ENCODE measurements around the gene MAPKAP1. TPM values are rescaled to one million over a fixed set of nuclear protein-coding genes. Genes with fewer than 3 reads are reported as not detected.

MAPKAP1 gene
- total and polyA plus RNA-seq, 9 of the 15 experiments (the other 6 are each of a cell fraction or from before 2014, with no cell fraction given) = 2.6 to 82.1 (median 61.1) TPM

GRCh38 chr9:125425901-125426515 lies 281.0 kb downstream of the MAPKAP1 start (continued):
- TF ChIP-seq BRF1 (IDR thresholded peaks at IDR 0.05; ENCODE audit: borderline replicate concordance, extremely low read depth, insufficient read length) (no peak), ZNF175 (CRISPR knock-in tag; IDR thresholded peaks at IDR 0.05; ENCODE audit: low read depth) (peak; percentile 62; the same call in 1 of the 2 replicates), ZNF318 (IDR thresholded peaks at IDR 0.05; ENCODE audit: borderline replicate concordance in 1 of 2, low read depth in 1 of 2) (no peak), ZNF766 (CRISPR knock-in tag; conservative IDR thresholded peaks at IDR 0.05) (0 out of 2 replicates have a peak, but pooled peaks have one; percentile 46), RFX7 (CRISPR knock-in tag; IDR thresholded peaks at IDR 0.05) (no peak), ZNF584 (CRISPR knock-in tag; IDR thresholded peaks at IDR 0.05; ENCODE audit: low read depth) (0 out of 2 replicates have a peak, but pooled peaks have one; percentile 42), MEF2D (tag; conservative IDR thresholded peaks at IDR 0.05; ENCODE audit: low read depth) (peak; percentile 69; the same call in 1 of the 2 replicates), EGR1 (conservative IDR thresholded peaks at IDR 0.05) (no peak), NFYB (IDR thresholded peaks at IDR 0.05; ENCODE audit: extremely low read depth, insufficient read length) (no peak)
- TF ChIP-seq, protein P1, sequence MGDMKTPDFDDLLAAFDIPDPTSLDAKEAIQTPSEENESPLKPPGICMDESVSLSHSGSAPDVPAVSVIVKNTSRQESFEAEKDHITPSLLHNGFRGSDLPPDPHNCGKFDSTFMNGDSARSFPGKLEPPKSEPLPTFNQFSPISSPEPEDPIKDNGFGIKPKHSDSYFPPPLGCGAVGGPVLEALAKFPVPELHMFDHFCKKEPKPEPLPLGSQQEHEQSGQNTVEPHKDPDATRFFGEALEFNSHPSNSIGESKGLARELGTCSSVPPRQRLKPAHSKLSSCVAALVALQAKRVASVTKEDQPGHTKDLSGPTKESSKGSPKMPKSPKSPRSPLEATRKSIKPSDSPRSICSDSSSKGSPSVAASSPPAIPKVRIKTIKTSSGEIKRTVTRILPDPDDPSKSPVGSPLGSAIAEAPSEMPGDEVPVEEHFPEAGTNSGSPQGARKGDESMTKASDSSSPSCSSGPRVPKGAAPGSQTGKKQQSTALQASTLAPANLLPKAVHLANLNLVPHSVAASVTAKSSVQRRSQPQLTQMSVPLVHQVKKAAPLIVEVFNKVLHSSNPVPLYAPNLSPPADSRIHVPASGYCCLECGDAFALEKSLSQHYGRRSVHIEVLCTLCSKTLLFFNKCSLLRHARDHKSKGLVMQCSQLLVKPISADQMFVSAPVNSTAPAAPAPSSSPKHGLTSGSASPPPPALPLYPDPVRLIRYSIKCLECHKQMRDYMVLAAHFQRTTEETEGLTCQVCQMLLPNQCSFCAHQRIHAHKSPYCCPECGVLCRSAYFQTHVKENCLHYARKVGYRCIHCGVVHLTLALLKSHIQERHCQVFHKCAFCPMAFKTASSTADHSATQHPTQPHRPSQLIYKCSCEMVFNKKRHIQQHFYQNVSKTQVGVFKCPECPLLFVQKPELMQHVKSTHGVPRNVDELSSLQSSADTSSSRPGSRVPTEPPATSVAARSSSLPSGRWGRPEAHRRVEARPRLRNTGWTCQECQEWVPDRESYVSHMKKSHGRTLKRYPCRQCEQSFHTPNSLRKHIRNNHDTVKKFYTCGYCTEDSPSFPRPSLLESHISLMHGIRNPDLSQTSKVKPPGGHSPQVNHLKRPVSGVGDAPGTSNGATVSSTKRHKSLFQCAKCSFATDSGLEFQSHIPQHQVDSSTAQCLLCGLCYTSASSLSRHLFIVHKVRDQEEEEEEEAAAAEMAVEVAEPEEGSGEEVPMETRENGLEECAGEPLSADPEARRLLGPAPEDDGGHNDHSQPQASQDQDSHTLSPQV (IDR thresholded peaks at IDR 0.05) = peak; percentile 71; the same call in 1 of the 2 replicates
- TF ChIP-seq, protein P2, sequence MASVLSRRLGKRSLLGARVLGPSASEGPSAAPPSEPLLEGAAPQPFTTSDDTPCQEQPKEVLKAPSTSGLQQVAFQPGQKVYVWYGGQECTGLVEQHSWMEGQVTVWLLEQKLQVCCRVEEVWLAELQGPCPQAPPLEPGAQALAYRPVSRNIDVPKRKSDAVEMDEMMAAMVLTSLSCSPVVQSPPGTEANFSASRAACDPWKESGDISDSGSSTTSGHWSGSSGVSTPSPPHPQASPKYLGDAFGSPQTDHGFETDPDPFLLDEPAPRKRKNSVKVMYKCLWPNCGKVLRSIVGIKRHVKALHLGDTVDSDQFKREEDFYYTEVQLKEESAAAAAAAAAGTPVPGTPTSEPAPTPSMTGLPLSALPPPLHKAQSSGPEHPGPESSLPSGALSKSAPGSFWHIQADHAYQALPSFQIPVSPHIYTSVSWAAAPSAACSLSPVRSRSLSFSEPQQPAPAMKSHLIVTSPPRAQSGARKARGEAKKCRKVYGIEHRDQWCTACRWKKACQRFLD (CRISPR knock-in tag; IDR thresholded peaks at IDR 0.05) = peak; percentile 81; the same call in 1 of the 2 replicates

Data from K562 (cell line).